HG02973 (cell line): Measurements from ENCODE around the gene FKBP1B.
"Not testable (repeated sequence)": the region's sequence is repeated elsewhere in the genome, so short reads cannot be mapped to it uniquely, and the experiment has no call there.

Experiments
- ATAC-seq: cut with Tn5 transposase; IDR thresholded peaks from one replicate; pipeline ENCODE4 v1.9.1; 2021; ENCODE audit warnings: moderate library complexity; ENCODE audit not compliant: unreplicated experiment

Gene FKBP1B

GRCh38 chr2:24058564-24059271, 9.2 kb downstream of the FKBP1B start:
- ATAC-seq: no peak

- ATAC-seq: no peak
Observed at GRCh38 chr2:24065341-24065740, 15.8 kb downstream of the FKBP1B start.

GRCh38 chr2:24072259-24072658, 22.7 kb downstream of the FKBP1B start:
- no peak for ATAC-seq

- no peak for ATAC-seq
Observed at GRCh38 chr2:24073816-24074215, 24.3 kb downstream of the FKBP1B start.

- no peak for ATAC-seq
Observed at GRCh38 chr2:24075259-24075658, 25.7 kb downstream of the FKBP1B start.

GRCh38 chr2:24075915-24076848, 26.6 kb downstream of the FKBP1B start, which contains the start of gene SF3B6:
SF3B6 (minus strand) TSS chr2:24076326; CDS start chr2:24076229, 97 bp downstream.
- ATAC-seq: peak; percentile 90

GRCh38 chr2:24076849-24077534, 27.5 kb downstream of the FKBP1B start:
- ATAC-seq: peak; percentile 23

GRCh38 chr2:24077535-24077877, 28.0 kb downstream of the FKBP1B start:
- ATAC-seq: no peak

GRCh38 chr2:24077879-24078278, 28.3 kb downstream of the FKBP1B start:
- no peak for ATAC-seq

GRCh38 chr2:24080701-24081100, 31.2 kb downstream of the FKBP1B start:
- ATAC-seq: no peak

- no peak for ATAC-seq
Observed at GRCh38 chr2:24082787-24083566, 33.4 kb downstream of the FKBP1B start.

GRCh38 chr2:24083567-24084385, 34.2 kb downstream of the FKBP1B start:
- ATAC-seq: peak; percentile 69

- ATAC-seq: peak; percentile 66
Observed at GRCh38 chr2:24084386-24085199, 35.1 kb downstream of the FKBP1B start, which contains the start of gene TP53I3. TP53I3 (minus strand) TSS chr2:24084834; CDS start chr2:24084326, 508 bp downstream.

GRCh38 chr2:24085200-24085489, 35.6 kb downstream of the FKBP1B start:
- ATAC-seq: no peak

- ATAC-seq: no peak
Observed at GRCh38 chr2:24086241-24086640, 36.7 kb downstream of the FKBP1B start.

GRCh38 chr2:24087032-24087431, 37.5 kb downstream of the FKBP1B start:
- no peak for ATAC-seq

GRCh38 chr2:24088821-24089359, 39.3 kb downstream of the FKBP1B start:
- no peak for ATAC-seq

GRCh38 chr2:24093270-24093669, 43.7 kb downstream of the FKBP1B start:
- ATAC-seq: not testable (repeated sequence)
